Activated CD8-positive, alpha-beta memory T cell treated with anti-CD3 and anti-CD28 coated beads for 1 hour (primary cell): ENCODE results near the gene TRAPPC10.
A peak's percentile ranks its signal among the peaks of the same experiment; 100 is the strongest.

ENCODE experiments used
- DNase-seq, 2 donors: peaks; one replicate each; pipeline ENCODE4 v3.0.0-alpha.2; 2020; ENCODE audit warnings: low read depth in 1 of 2; ENCODE audit errors: extremely low read depth in 1 of 2

Gene TRAPPC10

GRCh38 chr21:43997766-43998742, 14.1 kb upstream of the TRAPPC10 start:
- no peak for DNase-seq

- no peak for DNase-seq
These were observed 11.7 kb upstream of the TRAPPC10 start for GRCh38 chr21:44000360-44000759.

- DNase-seq, result no peak
These were observed 9.6 kb upstream of the TRAPPC10 start for GRCh38 chr21:44002511-44002910.

- DNase-seq, result no peak
These were observed 8.7 kb upstream of the TRAPPC10 start for GRCh38 chr21:44003307-44003966.

GRCh38 chr21:44005071-44005470, 7.0 kb upstream of the TRAPPC10 start:
- DNase-seq, result no peak

- DNase-seq, result no peak
These were observed 6.5 kb upstream of the TRAPPC10 start for GRCh38 chr21:44005593-44005992.

DNA sequence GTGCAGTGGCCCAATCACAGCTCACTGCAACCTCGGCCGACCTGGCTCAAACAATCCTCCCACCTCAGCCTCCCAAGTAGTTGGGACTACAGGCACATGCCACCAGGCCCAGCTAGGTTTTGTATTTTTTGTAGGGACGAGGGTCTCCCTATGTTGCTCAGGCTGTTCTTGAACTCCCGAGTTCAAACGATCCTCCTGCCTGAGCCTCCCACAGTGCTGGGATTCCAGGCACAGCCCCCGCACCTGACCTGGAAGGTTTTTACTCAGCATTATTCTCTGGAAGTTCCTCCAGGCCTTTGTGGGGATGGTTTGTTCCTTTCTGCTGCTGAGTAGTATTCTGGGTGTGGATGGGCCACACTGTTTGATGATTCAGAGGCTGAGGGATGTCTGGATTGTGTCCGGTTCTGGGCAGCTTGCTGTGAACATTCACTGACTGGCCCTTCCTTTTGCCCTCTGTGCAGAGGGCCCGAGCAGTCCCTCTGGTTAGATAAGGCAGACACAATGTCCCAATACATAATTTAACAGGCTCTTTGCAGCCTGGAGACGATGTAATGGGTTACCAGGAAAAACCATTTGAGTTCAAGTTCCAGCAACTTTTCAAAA, 6.0 kb upstream of the TRAPPC10 start:
- DNase-seq, result no peak

DNA sequence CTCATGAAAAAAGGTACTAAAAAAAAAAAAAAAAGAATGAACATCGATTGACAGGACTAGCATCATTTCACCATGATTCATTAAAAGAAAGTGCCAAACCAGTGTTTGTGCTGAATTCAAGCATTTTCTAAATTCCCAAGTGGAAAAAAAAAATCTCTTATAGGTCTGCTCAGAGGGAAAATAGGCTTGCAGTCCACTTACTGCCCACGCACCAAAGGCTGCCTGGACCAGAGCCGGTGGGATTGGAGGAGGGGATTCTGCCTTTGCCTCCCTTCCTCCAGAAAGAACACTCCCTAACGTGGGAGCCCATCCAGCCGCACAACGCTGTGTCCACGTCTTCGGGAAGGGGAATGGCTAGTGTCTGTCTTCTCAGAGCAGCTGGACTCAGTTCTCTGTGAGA, 5.5 kb upstream of the TRAPPC10 start:
- DNase-seq, result no peak

GRCh38 chr21:44010429-44010828, 1.7 kb upstream of the TRAPPC10 start:
- no peak for DNase-seq

- DNase-seq, result no peak
These were observed 986 bp upstream of the TRAPPC10 start for GRCh38 chr21:44011123-44011522.

GRCh38 chr21:44012474-44013379, 618 bp downstream of the TRAPPC10 start:
- peak; percentile 61 to 74 for DNase-seq

GRCh38 chr21:44013380-44014088, 1.4 kb downstream of the TRAPPC10 start:
- no peak for DNase-seq

GRCh38 chr21:44017601-44018000, 5.5 kb downstream of the TRAPPC10 start:
- DNase-seq, result no peak

- no peak for DNase-seq
These were observed 6.0 kb downstream of the TRAPPC10 start for GRCh38 chr21:44018127-44018526.

DNA sequence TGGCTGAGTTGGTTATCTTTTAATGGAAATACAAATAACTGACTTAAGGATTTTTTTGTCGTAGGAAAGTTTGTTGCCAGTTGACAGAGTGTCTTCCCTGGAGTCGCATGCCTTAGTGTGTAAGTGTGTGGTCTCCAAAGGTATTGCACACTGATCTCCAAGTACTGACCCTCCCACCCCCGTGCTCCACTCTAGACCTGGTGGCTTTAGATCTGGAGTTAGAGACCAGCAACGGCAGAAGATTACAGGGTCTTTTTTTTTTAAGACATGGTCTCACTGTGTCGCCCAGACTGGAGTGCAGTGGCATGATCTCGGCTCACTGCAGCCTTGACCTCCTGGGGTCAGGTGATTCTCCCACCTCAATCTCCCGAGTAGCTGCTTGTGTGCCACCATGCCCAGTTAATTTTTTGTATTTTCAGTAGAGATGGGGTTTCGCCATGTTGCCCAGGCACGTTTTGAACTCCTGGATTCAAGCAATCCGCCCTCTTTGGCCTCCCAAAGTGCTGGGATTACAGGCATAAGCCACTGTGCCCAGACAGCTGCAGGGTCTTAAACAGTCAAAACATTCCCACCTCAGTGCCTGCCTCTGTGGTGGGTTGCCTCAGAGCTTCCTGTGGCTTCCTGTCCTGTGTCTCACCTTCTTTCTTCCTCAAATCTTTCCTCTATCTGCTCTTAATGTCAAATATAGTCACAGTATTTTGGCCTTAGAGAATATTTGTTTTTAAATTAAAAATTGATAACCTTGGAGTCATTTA, 6.9 kb downstream of the TRAPPC10 start:
- no peak for DNase-seq

DNA sequence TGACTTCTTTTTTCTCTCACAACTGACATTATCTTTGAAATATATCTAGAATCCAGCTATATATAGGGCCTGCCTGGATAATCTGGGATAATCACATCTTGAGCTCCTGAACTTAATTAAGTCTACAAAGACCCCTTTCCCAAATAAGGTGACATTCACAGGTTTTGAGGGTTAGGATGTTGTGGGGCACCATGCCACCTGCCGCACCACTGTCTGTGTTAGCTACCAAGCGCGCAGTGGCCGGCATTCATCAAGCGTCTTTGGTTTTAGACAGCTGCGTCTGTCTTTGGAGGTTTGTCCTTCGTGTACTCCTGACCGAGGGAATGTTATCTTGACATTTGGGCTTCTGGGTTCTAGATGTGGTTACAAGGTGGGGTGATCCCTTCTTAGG, 7.5 kb downstream of the TRAPPC10 start:
- DNase-seq, result no peak

DNA sequence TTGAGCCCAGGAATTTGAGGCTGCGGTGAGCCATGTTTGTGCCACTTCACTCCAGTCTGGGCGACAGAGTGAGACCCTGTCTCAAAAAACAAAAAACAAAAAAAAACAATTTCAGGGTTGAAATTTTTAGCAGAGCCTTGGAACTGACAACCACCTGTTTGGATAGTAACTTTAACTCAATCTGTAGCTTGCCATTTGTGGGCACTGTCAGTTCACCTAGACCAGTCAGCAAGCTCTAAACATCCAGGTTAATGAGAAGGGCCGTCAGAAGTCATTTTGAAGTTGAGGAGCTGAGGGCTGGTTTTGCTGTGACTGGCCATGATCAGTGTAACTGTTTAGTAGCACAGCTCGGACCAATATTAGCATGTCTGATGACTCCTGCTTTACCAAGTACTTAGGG, 8.4 kb downstream of the TRAPPC10 start:
- no peak for DNase-seq

DNA sequence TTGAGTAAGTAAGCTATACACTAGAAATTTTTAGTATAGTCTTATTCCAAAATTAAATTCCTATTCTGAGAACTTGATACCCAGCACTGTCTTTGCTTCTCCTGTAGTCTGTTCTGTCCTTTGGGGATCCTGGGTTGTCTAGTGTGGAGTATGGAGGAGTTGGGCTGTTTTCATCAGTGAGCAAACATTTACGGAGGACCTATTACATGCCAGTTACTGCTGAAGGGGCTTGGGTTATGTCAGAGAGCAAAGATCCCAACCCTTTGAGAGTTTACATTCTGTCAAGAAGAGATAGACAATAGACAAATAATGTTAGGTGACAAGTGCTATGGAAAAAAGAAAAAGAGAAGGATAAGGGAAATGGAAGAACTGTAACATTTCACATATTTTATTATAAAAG, 9.0 kb downstream of the TRAPPC10 start:
- DNase-seq, result no peak

DNA sequence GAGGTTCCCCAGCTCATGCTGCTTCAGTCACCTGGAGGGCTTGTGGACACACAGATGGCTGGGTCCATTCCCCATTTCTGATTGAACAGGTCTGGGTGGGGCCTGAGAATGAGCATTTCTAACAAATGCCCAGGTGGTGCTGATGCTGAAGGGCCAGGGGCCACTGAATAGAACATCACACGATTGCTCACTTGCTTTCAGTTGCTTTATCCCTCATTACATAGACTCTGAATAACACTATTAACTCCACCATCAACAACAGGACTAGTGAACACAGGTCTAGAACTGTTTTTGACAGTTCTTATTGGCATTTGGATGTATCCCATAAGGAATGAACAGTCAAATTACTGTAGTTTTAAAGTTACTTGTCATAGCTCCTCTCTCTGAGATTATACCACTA, 12.1 kb downstream of the TRAPPC10 start:
- DNase-seq, result no peak
